Upper lobe of left lung (tissue), 6 donors: ENCODE results near the gene TMEM135. TPM values are rescaled to one million over a fixed set of nuclear protein-coding genes. Genes with fewer than 3 reads are reported as not detected.

Experiments
- ATAC-seq, 2 donors: fragments of 200-7000 bp; cut with Tn5 transposase; one replicate each; pipeline ENCODE4 v1.9.1; 2022; ENCODE audit warnings: mild to moderate bottlenecking in 2 of 2, moderate library complexity in 2 of 2; ENCODE audit not compliant: low FRiP score in 2 of 2
- DNase-seq, 2 donors: peaks; one replicate each; pipeline ENCODE4 v3.0.0-alpha.2; 2019 to 2020
- H3K27ac ChIP-seq, 4 donors: fragments of 200-600 bp; sonication (generic); one replicate each; pipeline ENCODE4 v1.5.1; 2016 to 2019
- H3K27me3 ChIP-seq, 4 donors: fragments of 200-600 bp; sonication (generic); one replicate each; pipeline ENCODE4 v1.5.1; 2017 to 2019
- H3K36me3 ChIP-seq, 4 donors: fragments of 200-600 bp; sonication (generic); one replicate each; pipeline ENCODE4 v1.5.1; 2016 to 2019
- H3K4me1 ChIP-seq, 4 donors: fragments of 200-600 bp; sonication (generic); one replicate each; pipeline ENCODE4 v1.5.1; 2018 to 2019
- H3K4me3 ChIP-seq, 4 donors: fragments of 200-600 bp; sonication (generic); one replicate each; pipeline ENCODE4 v1.5.1; 2017 to 2019; ENCODE audit warnings: mild to moderate bottlenecking in 2 of 4, moderate library complexity in 1 of 4
- H3K9me3 ChIP-seq, 4 donors: fragments of 200-600 bp; sonication (generic); one replicate each; pipeline ENCODE4 v1.5.1; 2018 to 2019
- EP300 ChIP-seq, 4 donors: sonication (generic); formaldehyde crosslinking; IDR thresholded peaks; one replicate each; pipeline ENCODE4 v1.5.1; 2017; ENCODE audit warnings: antibody characterized with exemption in 4 of 4, control low read depth in 2 of 4
- POLR2A ChIP-seq, 4 donors: fragments of 450-650 bp; IDR thresholded peaks; one replicate each; pipeline ENCODE4 v1.5.1; 2016 to 2017; ENCODE audit warnings: antibody characterized with exemption in 4 of 4, mild to moderate bottlenecking in 2 of 4
- POLR2AphosphoS5 ChIP-seq, 2 donors: sonication (generic); formaldehyde crosslinking; IDR thresholded peaks; one replicate each; pipeline ENCODE4 v1.5.1; 2017; ENCODE audit warnings: antibody characterized with exemption in 2 of 2
- WGBS, 2 donors: methylation state at CpG; one replicate each; pipeline ENCODE4 v1.1.5; 2017 to 2018; 5-methylcytosine and 5-hydroxymethylcytosine counted together
- total RNA-seq, 6 donors: library from RNA; depleted of rRNA in 4 of 6; stranded (reverse); fragments of >200 nt in 4 of 6; gene quantifications; one replicate each; pipeline versions ENCODE4 v1.1.0 to v1.2.1, GENCODE V29; 2016 to 2021
- TF ChIP-seq, protein P1 (sequence below), 6 experiments: fragments of 450-650 bp in 4 of 6; fragments of 200-600 bp in 2 of 6; sonication (generic) in 2 of 6; IDR thresholded peaks; one replicate each; pipeline ENCODE4 v1.5.1; 2016 to 2019; ENCODE audit warnings: antibody characterized with exemption in 6 of 6
- donor health status: DM: no; HTN: no; CAD: no; lungs with moderate emphysema.
- donor health status: DM: no; HTN: yes; CAD: no; lungs with severe emphysema.

TMEM135 gene
- total RNA-seq, 6 donors from 2014 or later = 12.6 to 33.5 (median 19.1) TPM

DNA sequence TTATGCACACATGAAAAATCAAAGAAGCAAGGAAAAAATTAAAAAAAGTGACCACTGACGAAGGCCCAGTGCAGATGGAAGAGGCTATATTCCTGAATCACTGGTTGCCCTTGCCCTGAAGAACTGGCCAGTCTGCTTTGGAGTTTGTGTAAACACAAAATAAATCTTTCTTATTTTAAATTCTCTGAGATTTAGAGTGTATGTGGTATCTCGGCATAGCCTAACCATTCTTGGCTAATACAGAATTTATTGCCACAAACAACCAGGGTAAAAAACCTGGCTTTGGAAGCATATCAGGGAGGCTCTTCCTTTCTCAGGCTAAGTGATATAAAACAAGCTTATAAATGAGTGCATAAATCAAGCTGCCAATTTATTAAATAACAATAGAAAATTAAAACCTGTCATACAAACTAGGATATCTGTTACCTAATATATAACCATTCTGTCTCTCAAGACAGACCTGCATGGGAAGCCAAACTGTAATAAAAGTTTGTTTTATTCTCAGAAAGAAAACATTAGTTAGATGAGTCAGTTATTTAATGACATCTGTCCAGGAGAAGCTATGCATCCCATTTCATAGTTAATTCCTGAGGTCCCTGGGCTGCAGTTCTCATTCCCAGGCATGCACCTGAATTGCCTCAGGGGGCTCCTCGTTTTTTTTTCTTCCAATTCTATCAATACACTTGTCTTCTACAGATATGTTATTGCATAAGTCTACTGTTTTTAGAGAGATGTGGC, 6.1 kb upstream of the TMEM135 start:
- H3K4me3 ChIP-seq = no peak overlapping the region
- no peak for TF ChIP-seq POLR2AphosphoS5 (IDR thresholded peaks at IDR 0.05)
- no peak for TF ChIP-seq POLR2A (IDR thresholded peaks at IDR 0.05)
- no peak for TF ChIP-seq EP300 (IDR thresholded peaks at IDR 0.05)
- TF ChIP-seq, protein P1, sequence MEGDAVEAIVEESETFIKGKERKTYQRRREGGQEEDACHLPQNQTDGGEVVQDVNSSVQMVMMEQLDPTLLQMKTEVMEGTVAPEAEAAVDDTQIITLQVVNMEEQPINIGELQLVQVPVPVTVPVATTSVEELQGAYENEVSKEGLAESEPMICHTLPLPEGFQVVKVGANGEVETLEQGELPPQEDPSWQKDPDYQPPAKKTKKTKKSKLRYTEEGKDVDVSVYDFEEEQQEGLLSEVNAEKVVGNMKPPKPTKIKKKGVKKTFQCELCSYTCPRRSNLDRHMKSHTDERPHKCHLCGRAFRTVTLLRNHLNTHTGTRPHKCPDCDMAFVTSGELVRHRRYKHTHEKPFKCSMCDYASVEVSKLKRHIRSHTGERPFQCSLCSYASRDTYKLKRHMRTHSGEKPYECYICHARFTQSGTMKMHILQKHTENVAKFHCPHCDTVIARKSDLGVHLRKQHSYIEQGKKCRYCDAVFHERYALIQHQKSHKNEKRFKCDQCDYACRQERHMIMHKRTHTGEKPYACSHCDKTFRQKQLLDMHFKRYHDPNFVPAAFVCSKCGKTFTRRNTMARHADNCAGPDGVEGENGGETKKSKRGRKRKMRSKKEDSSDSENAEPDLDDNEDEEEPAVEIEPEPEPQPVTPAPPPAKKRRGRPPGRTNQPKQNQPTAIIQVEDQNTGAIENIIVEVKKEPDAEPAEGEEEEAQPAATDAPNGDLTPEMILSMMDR (IDR thresholded peaks at IDR 0.05) = no peak
- 70 to 73% methylated on average over 3 of the region's 3 CpGs for WGBS, 2 donors
- no peaks in the 10 kb centered on the region for H3K27me3 ChIP-seq
- no peaks in the 10 kb centered on the region for H3K9me3 ChIP-seq
- no peak overlapping the region for H3K27ac ChIP-seq
- H3K4me1 ChIP-seq = peaks cover 0 to 9% (median 8%) of the 10 kb centered on the region in 4 donors
- no peak for ATAC-seq
- DNase-seq = no peak
- H3K36me3 ChIP-seq = no peaks in the 10 kb centered on the region

DNA sequence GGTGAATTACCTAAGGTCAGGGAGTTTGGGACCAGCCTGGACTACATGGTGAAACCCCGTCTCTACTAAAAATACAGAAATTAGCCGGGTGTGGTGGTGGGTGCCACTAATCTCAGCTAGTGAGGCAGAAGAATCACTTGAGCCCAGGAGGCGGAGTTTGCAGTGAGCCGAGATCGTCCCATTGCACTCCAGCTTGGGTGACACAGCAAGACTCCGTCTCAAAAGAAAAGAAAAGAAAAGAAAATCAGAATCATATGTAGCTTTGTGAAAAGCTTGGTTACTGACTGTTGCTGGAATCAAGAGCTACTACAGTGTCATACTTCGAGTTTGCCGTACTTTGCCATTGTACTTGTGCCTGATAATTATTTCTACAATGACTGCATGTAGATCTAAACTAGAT, 4.2 kb upstream of the TMEM135 start:
- Histone ChIP-seq H3K4me3 (no peak overlapping the region), H3K4me1 (peaks cover 1 to 17% (median 16%) of the 10 kb centered on the region in 4 donors), H3K27me3 (no peaks in the 10 kb centered on the region), H3K36me3 (no peaks in the 10 kb centered on the region), H3K27ac (no peak overlapping the region), H3K9me3 (no peaks in the 10 kb centered on the region)
- TF ChIP-seq POLR2A (IDR thresholded peaks at IDR 0.05) = no peak
- TF ChIP-seq EP300 (IDR thresholded peaks at IDR 0.05) = no peak
- no peak for TF ChIP-seq POLR2AphosphoS5 (IDR thresholded peaks at IDR 0.05)
- ATAC-seq (no peak), DNase-seq (no peak)
- WGBS, 2 donors = 70 to 86% methylated on average over 8 of the region's 8 CpGs

DNA sequence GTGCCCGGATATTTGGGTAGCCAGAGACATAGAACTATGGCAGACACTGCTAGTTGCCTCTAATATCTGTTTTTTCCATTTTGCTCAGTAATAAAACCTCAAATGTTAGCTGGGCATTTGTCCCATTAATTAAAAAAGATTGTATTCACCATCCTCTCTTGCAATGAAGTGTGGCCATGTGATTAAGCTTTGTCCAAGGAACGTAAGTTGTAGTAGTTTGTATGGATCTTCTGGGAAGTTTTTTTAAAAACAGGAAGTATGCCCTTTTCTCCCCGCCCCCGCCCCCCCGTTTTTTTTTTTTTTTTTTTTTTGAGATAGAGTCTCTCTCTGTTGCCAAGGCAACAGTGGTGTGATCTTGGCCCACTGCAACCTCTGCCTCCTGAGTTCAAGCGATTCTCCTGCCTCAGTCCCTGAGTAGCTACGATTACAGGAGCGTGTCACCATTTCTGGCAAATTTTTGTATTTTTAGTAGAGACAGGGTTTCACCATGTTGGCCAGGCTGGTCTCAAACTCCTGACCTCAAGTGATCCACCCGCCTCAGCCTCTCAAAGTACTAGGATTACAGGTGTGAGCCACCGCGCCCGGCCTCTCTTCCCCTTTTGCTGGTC, 1.7 kb upstream of the TMEM135 start:
- peak overlapping the region in 3 of 4 donors; percentile 11 to 94 (median 93) for H3K27ac ChIP-seq
- no peaks in the 10 kb centered on the region for H3K9me3 ChIP-seq
- H3K36me3 ChIP-seq = no peaks in the 10 kb centered on the region
- DNase-seq = no peak
- 63 to 67% methylated on average over 12 of the region's 12 CpGs for WGBS, 2 donors
- no peak overlapping the region for H3K4me3 ChIP-seq
- H3K27me3 ChIP-seq = no peaks in the 10 kb centered on the region
- no peak for ATAC-seq
- TF ChIP-seq POLR2AphosphoS5 (IDR thresholded peaks at IDR 0.05) (no peak), EP300 (IDR thresholded peaks at IDR 0.05) (no peak), POLR2A (IDR thresholded peaks at IDR 0.05) (no peak)
- TF ChIP-seq, protein P1 (IDR thresholded peaks at IDR 0.05) = no peak
- H3K4me1 ChIP-seq = peaks cover 14 to 37% (median 34%) of the 10 kb centered on the region in 4 donors

DNA sequence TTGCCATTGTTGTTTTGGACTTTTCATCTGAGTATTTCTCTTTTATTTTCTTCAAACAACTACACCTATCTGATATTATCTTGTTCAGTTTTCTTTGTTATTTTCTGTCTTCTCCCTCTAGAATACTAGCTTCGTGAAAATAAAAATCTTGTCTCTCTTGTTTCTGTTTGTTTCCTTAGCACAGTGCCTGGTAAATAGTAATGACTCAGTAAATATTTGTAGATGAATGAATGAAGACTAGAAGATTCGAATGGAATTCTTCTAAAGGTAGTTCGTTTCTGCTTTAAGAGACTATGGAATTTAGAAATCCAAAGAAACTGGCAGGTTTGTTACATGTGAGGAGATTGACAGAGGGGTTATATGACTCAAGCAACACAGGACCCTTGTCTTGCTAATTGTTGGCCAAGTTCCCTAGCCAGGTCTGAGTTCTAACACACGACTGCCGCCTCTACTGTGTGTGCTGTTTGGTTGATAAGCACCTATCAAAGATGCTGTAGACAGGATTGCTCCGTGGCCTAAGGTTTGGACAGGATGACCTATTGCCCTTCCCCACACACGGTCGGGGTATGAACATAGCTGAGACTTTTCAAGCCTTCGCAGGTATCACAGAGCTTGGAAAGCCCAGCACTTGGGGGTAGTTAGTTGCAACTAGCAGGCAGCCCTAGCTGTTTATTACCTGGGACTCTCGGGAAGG, 831 bp upstream of the TMEM135 start:
- TF ChIP-seq POLR2A (IDR thresholded peaks at IDR 0.05) (no peak), EP300 (IDR thresholded peaks at IDR 0.05) (no peak), POLR2AphosphoS5 (IDR thresholded peaks at IDR 0.05) (no peak)
- TF ChIP-seq, protein P1 (IDR thresholded peaks at IDR 0.05) = no peak
- WGBS, 2 donors = 28% methylated on average over 10 of the region's 10 CpGs
- Histone ChIP-seq H3K4me1 (peaks cover 14 to 37% (median 34%) of the 10 kb centered on the region in 4 donors), H3K27ac (peak overlapping the region; percentile 83 to 94 (median 93)), H3K27me3 (no peaks in the 10 kb centered on the region), H3K9me3 (no peaks in the 10 kb centered on the region), H3K36me3 (no peaks in the 10 kb centered on the region), H3K4me3 (peak overlapping the region; percentile 71 to 93 (median 76))
- peak; percentile 1 to 8 for ATAC-seq
- peak in 1 of 2 donors; percentile 24 for DNase-seq
